ENCODE measurements around the gene ETV5. TPM values are rescaled to one million over a fixed set of nuclear protein-coding genes. Genes with fewer than 3 reads are reported as not detected.

ETV5 gene
- total RNA-seq, 4 donors from 2014 or later = 5.9 to 15.5 (median 9.7) TPM

GRCh38 chr3:186003610-186004009 lies 105.3 kb downstream of the ETV5 start:
- Histone ChIP-seq H3K27ac (no peak overlapping the region), H3K36me3 (no peaks in the 10 kb centered on the region), H3K27me3 (peaks cover 6% of the 10 kb centered on the region), H3K4me3 (no peak overlapping the region), H3K4me1 (no peaks in the 10 kb centered on the region), H3K9me3 (no peaks in the 10 kb centered on the region)
- WGBS, 2 donors (ENCODE audit: low coverage in 1 of 2) = 32 to 39% methylated on average over 5 of the region's 5 CpGs
- no peak for ATAC-seq
- TF ChIP-seq CTCF (IDR thresholded peaks at IDR 0.05) = no peak
- TF ChIP-seq POLR2AphosphoS5 (IDR thresholded peaks at IDR 0.05) = no peak
- TF ChIP-seq POLR2A (IDR thresholded peaks at IDR 0.05) = no peak
- no peak for TF ChIP-seq EP300 (IDR thresholded peaks at IDR 0.05)

- 29 to 81% methylated on average over 3 of the region's 3 CpGs for WGBS, 2 donors (ENCODE audit: low coverage in 1 of 2)
- Histone ChIP-seq H3K9me3 (no peaks in the 10 kb centered on the region), H3K36me3 (no peaks in the 10 kb centered on the region), H3K4me3 (no peak overlapping the region), H3K27me3 (peaks cover 6% of the 10 kb centered on the region), H3K4me1 (no peaks in the 10 kb centered on the region), H3K27ac (no peak overlapping the region)
- TF ChIP-seq POLR2A (IDR thresholded peaks at IDR 0.05) (no peak), EP300 (IDR thresholded peaks at IDR 0.05) (no peak), POLR2AphosphoS5 (IDR thresholded peaks at IDR 0.05) (no peak), CTCF (IDR thresholded peaks at IDR 0.05) (no peak)
- ATAC-seq = no peak
These were observed 105.9 kb downstream of the ETV5 start for GRCh38 chr3:186002884-186003472.

- Histone ChIP-seq H3K27me3 (peaks cover 6% of the 10 kb centered on the region), H3K4me3 (no peak overlapping the region), H3K4me1 (no peaks in the 10 kb centered on the region), H3K36me3 (no peaks in the 10 kb centered on the region), H3K9me3 (no peaks in the 10 kb centered on the region), H3K27ac (no peak overlapping the region)
- ATAC-seq = no peak
- WGBS, 2 donors (ENCODE audit: low coverage in 1 of 2) = 54 to 58% methylated on average over 2 of the region's 2 CpGs
- TF ChIP-seq EP300 (IDR thresholded peaks at IDR 0.05) (no peak), POLR2AphosphoS5 (IDR thresholded peaks at IDR 0.05) (no peak), POLR2A (IDR thresholded peaks at IDR 0.05) (no peak), CTCF (IDR thresholded peaks at IDR 0.05) (no peak)
These were observed 107.0 kb downstream of the ETV5 start for GRCh38 chr3:186001842-186002241.

GRCh38 chr3:185999221-185999620 lies 109.7 kb downstream of the ETV5 start:
- WGBS, 2 donors (ENCODE audit: low coverage in 1 of 2) = 91 to 100% methylated on average over 1 to 11 of the region's 14 CpGs
- Histone ChIP-seq H3K4me1 (no peaks in the 10 kb centered on the region), H3K36me3 (no peaks in the 10 kb centered on the region), H3K4me3 (no peak overlapping the region), H3K27me3 (peaks cover 6% of the 10 kb centered on the region), H3K27ac (no peak overlapping the region), H3K9me3 (no peaks in the 10 kb centered on the region)
- no peak for ATAC-seq
- TF ChIP-seq CTCF (IDR thresholded peaks at IDR 0.05) = no peak
- no peak for TF ChIP-seq POLR2AphosphoS5 (IDR thresholded peaks at IDR 0.05)
- no peak for TF ChIP-seq EP300 (IDR thresholded peaks at IDR 0.05)
- TF ChIP-seq POLR2A (IDR thresholded peaks at IDR 0.05) = no peak

GRCh38 chr3:185998136-185998535 lies 110.8 kb downstream of the ETV5 start:
- no peak for ATAC-seq
- 76 to 87% methylated on average over 2 of the region's 2 CpGs for WGBS, 2 donors (ENCODE audit: low coverage in 1 of 2)

More at GRCh38 chr3:185998136-185998535, 110.8 kb downstream of the ETV5 start:
- no peaks in the 10 kb centered on the region for H3K36me3 ChIP-seq
- peaks cover 0 to 3% (median 0%) of the 10 kb centered on the region in 3 donors for H3K4me1 ChIP-seq
- no peaks in the 10 kb centered on the region for H3K9me3 ChIP-seq
- H3K4me3 ChIP-seq = no peak overlapping the region
- no peak overlapping the region for H3K27ac ChIP-seq
- no peak for TF ChIP-seq CTCF (IDR thresholded peaks at IDR 0.05)
- TF ChIP-seq POLR2AphosphoS5 (IDR thresholded peaks at IDR 0.05) = no peak
- no peak for TF ChIP-seq POLR2A (IDR thresholded peaks at IDR 0.05)
- TF ChIP-seq EP300 (IDR thresholded peaks at IDR 0.05) = no peak
- H3K27me3 ChIP-seq = peaks cover 6% of the 10 kb centered on the region
